NCI-H187 (cell line): ENCODE results near the gene DDX24.

Experiments used
- DNase-seq, 2 experiments: peaks; one replicate each; lab custom pipeline; 2025; lab: John Stamatoyannopoulos, UW

Gene DDX24

GRCh38 chr14:94031161-94031882, 49.7 kb downstream of the DDX24 start:
- no peak for DNase-seq

DNA sequence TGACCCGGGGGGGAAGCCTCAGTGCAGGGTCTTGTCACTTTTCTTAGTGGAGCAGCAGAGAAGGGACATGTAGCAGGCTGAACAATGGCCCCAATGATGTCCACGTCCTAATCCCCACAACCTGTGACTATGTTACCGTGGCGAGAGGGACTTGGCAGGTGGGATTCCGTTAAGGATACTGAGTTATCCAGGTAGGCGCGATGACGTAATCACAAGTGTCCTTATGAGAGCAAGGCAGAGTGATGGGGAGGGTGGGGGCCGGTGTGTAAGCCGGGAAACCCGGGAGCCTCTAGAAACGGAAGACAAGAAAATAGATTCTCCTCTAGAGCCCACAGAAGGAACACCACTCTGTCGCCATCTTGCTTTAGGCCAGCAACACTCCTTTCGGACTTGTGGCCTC, 50.4 kb downstream of the DDX24 start:
- no peak for DNase-seq

DNA sequence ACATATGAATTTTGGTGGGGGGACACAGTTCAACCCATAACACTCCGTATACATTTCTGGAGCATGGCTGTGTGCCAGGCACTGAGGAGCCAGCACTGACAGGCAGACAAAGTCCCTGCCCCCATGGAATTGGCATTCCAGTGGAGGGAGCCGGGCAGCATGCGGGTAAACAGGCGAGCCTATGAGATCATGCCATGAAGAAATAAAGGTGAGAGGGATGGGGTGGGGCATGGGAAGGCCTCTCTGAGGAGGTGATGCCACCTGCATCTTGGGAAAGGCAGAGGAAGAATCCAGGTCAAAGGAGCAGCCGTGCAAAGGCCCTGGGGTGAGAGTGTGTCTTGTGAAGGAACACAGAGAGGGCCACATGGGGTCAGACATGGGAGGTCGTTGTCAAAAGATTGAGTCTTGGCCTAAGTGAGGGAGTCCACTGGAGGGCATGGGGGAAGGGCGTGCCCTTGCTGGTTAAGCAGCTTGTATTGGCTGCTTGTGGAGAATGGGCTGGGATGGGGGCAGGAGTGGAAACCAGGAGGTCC, 51.3 kb downstream of the DDX24 start:
- no peak for DNase-seq

- no peak for DNase-seq
Measured at GRCh38 chr14:94029265-94029664, 51.7 kb downstream of the DDX24 start.

DNA sequence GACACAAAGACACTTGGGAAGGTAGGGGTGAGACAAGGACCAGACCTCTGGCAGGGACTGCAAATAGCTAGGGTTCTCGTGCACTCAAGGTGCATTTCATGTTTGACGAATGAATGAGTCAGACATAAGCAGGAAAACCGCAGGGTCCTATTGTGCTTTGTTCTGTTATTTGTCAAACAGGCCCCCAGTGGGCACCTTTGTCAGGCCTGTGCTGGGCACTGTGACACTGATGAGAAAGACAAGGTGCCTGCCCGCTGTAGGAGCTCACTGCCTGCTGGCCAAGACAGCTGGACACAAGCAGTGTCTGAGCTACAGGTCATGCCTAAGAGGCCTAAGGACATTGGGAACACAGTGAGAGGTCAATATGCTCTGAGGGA, 52.6 kb downstream of the DDX24 start:
- no peak for DNase-seq

GRCh38 chr14:94027566-94028449, 53.2 kb downstream of the DDX24 start:
- DNase-seq = no peak

DNA sequence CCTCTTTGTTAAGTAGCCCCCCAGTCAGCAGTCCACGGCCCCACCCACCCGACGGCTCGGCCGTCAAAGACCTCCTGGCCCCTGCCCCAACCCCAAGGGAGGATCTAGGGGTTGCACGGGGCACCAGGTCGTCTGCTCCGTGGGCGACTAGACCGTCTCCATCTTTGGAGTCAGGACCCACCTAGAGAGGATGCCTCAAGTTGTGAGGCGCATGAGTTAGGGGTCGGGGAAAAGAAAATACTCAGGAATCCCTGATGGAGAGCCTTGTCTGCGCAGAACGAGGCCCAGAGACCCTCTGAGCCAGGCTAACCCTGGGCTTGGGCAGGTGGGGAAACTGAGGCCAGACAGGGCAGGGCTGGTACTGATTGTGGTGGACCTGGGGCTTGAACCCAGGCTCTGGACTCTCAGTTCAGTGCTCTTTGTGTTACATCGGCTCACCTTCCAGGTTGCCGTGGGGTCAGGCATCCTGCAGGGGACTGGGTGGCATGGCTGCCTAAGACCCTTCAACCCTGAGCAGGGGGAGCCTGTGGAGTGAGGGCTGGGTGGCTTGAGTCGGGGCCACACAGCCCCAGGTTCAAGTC, 54.0 kb downstream of the DDX24 start:
- no peak for DNase-seq

DNA sequence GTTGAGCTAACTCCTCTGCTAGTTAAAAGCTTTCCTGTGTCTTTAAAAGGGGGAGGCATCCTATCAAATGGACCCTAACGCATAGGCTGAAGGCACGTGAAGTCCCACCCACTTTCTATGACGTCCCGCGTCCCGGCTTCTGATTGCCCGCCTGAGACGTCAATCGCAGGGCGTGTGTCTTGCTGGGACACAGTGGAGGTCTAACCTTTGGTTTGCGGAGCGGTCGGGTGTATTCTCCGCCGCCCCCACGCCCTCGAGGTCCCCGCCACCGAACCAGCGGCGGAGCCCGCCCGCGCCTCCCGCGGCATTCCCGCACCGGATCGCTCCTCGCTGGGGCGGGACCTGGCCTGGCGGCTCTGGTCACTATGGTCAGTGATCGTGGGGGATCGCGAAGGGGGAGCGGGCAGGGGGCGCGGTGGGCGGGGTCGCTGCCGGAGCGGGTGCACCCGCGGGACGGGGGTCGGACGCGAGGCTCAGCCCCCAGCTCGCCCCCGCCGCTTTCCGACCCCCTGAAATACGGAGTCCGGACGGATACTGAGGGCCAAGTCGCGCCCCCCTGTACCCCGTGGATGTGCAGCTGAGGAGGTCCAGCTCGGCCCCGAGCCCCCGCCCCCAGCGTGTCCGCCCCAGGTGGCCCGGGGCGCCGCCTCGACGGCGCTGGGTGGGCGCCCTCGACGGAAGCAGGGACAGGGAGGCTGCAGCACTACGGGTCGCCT, 54.7 kb downstream of the DDX24 start, which contains the start of gene OTUB2:
Gene OTUB2, plus strand, starts transcription at position 168 of the 716 bp plus-strand sequence. Its CDS starts 198 bp downstream, at position 366.
- DNase-seq = peak; percentile 94 to 98

- no peak for DNase-seq
Measured at GRCh38 chr14:94025720-94026119, 55.3 kb downstream of the DDX24 start.

- no peak for DNase-seq
Measured at GRCh38 chr14:94024549-94024948, 56.5 kb downstream of the DDX24 start.

- no peak for DNase-seq
Measured at GRCh38 chr14:94022532-94023411, 58.2 kb downstream of the DDX24 start.

DNA sequence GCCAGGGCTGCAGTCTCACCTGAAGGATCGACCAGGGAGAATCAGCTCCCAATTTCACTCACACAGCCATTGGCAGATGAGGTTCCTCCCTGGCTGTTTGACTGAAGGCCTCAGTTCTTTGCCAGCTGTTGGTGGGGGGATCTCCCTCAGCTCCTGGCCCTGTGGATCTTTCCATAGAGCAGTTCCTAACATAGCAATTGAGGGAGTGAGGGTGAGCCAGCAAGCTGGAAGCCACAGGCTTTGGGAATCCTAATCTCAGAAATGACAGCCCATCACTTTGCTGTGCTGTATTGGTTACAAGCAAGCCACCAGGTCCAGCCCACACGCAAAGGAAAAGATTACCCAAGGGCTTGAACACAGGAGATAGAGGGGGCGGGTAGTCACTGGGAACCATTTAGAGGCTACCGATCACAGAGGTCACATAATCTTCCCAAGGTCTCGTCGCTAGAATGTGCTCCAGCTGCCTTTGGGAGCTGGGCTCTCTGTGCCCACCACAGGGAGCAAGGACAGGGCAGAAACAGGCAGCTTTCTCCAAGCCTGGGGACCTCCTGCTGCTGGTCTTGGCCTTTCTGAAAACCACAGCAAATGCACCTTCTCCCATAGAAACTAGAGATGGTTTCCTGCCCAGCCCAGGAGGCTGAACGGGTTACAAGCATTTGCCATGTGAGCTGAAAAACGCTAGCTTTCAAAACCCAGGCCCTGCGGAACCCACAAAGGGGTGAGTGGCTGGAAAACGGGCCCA, 59.4 kb downstream of the DDX24 start:
- DNase-seq = no peak

- no peak for DNase-seq
Measured at GRCh38 chr14:94021001-94021400, 60.0 kb downstream of the DDX24 start.

DNA sequence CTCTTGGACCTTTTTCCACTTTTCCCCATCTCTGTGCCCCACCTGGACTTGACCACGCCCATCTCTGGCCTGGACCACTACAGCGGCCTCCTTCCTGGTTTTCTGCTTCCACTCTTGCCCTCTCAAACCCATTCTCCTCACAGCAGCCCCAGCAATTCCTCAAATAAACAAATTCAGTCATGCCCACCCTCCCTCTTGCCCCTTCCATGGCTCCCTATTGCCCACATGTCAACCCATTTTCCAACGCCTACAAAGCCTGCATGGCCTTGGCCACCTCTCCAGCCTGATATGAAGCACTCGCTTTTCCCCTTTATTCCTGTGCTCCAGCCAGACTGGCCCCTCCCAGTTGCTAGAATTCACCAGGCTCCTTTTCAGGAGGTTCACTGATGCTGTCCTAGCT, 60.7 kb downstream of the DDX24 start:
- no peak for DNase-seq

DNA sequence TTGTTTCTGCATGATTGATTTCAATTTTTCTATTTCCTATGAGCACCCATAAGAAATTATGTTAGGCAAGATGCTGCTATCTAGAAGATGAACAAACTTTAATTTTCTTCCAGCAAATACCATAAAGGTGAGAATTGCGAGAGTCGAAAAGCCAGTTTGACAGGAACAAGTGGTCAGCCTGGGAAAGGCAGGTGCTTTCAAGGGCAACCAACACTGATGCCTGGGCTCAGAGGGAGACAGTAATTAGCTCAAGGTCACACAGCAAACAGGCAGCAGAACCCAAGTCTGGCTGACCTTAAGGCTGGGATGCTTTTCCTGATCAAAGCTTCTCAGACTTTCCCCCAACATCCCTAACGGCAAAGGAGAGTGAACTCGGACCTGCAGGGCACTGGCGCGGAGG, 61.7 kb downstream of the DDX24 start:
- no peak for DNase-seq

- DNase-seq = no peak
Measured at GRCh38 chr14:94018308-94018707, 62.7 kb downstream of the DDX24 start.

- no peak for DNase-seq
Measured at GRCh38 chr14:94016446-94016976, 64.5 kb downstream of the DDX24 start.

DNA sequence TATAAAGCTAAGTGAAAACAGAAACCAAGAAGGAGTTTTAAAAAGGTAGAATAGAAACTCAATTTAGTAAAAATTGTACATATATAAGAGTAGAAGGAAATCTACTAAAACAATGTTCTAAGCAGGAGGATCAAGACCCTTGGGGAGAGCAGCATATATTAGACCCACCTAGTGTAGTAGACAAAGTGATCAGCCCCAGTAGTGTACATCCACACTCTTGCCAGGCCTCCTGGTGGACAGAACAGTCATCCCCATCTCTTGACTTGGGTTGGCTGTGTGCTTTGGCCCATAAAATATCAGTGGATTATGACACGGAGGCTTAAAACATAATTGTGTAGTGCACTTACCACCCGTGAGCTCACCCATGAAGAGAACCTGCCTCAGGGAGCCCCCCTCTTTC, 65.8 kb downstream of the DDX24 start:
- DNase-seq = no peak

- no peak for DNase-seq
Measured at GRCh38 chr14:94014382-94014781, 66.6 kb downstream of the DDX24 start.

DNA sequence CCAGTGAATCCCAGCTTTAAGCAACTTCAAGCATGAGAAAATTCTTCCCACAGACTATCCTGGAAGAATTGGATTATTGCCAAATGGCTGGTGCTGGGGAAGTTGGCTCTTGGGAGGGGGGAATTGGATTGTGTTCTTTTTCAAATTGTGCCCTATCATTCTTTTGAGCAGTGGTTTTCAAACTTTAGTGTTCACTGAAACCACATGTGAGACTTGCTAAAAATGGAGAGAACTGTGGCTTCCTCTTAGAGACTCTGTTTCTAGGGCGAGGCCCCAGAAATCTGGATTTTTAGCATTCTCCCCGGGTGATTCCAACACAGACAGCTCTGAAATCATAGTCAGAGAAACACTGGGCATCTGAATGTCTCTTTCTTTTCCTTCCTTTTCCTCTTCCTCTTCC, 69.2 kb downstream of the DDX24 start:
- DNase-seq = no peak
